ENCODE data around the gene TAF1D. TPM values are rescaled to one million over a fixed set of nuclear protein-coding genes. Genes with fewer than 3 reads are reported as not detected.
"Not testable (repeated sequence)": the region's sequence is repeated elsewhere in the genome, so short reads cannot be mapped to it uniquely, and the experiment has no call there.

Gene TAF1D
- total RNA-seq, 1 donor from 2014 or later = 151 TPM

GRCh38 chr11:93767018-93767417 lies 25.7 kb upstream of the TAF1D start:
- H3K9me3 Mint-ChIP-seq = no peaks in the 10 kb centered on the region
- no peak overlapping the region for H3K27ac Mint-ChIP-seq (ENCODE audit: unreplicated experiment)
- no peak overlapping the region for H3K4me3 Mint-ChIP-seq
- no peaks in the 10 kb centered on the region for H3K27me3 Mint-ChIP-seq (ENCODE audit: low read depth)
- TF ChIP-seq CTCF (conservative IDR thresholded peaks at IDR 0.05) = no peak
- no peak for DNase-seq (ENCODE audit: low read depth, low spot score)
- no peaks in the 10 kb centered on the region for H3K4me1 Mint-ChIP-seq
- H3K36me3 Mint-ChIP-seq (ENCODE audit: low read depth) = no peaks in the 10 kb centered on the region

GRCh38 chr11:93766504-93766903 lies 25.2 kb upstream of the TAF1D start:
- Mint-ChIP-seq H3K9me3 (no peaks in the 10 kb centered on the region), H3K36me3 (ENCODE audit: low read depth) (no peaks in the 10 kb centered on the region), H3K4me1 (no peaks in the 10 kb centered on the region), H3K27me3 (ENCODE audit: low read depth) (no peaks in the 10 kb centered on the region), H3K27ac (ENCODE audit: unreplicated experiment) (no peak overlapping the region), H3K4me3 (no peak overlapping the region)
- TF ChIP-seq CTCF (conservative IDR thresholded peaks at IDR 0.05) = no peak
- DNase-seq (ENCODE audit: low read depth, low spot score) = no peak

GRCh38 chr11:93765551-93765950 lies 24.3 kb upstream of the TAF1D start:
- H3K4me1 Mint-ChIP-seq = no peaks in the 10 kb centered on the region
- H3K4me3 Mint-ChIP-seq = no peak overlapping the region
- H3K27ac Mint-ChIP-seq (ENCODE audit: unreplicated experiment) = no peak overlapping the region
- no peak for TF ChIP-seq CTCF (conservative IDR thresholded peaks at IDR 0.05)
- H3K36me3 Mint-ChIP-seq (ENCODE audit: low read depth) = peaks cover 2% of the 10 kb centered on the region
- H3K9me3 Mint-ChIP-seq = no peaks in the 10 kb centered on the region
- DNase-seq (ENCODE audit: low read depth, low spot score) = no peak
- no peaks in the 10 kb centered on the region for H3K27me3 Mint-ChIP-seq (ENCODE audit: low read depth)

- no peaks in the 10 kb centered on the region for H3K27me3 Mint-ChIP-seq (ENCODE audit: low read depth)
- no peaks in the 10 kb centered on the region for H3K9me3 Mint-ChIP-seq
- no peak for TF ChIP-seq CTCF (conservative IDR thresholded peaks at IDR 0.05)
- no peak overlapping the region for H3K27ac Mint-ChIP-seq (ENCODE audit: unreplicated experiment)
- no peak overlapping the region for H3K4me3 Mint-ChIP-seq
- DNase-seq (ENCODE audit: low read depth, low spot score) = no peak
- H3K4me1 Mint-ChIP-seq = no peaks in the 10 kb centered on the region
- H3K36me3 Mint-ChIP-seq (ENCODE audit: low read depth) = peaks cover 9% of the 10 kb centered on the region
Measured at GRCh38 chr11:93761910-93762309, 20.6 kb upstream of the TAF1D start.

- peak overlapping the region; percentile 50 for H3K27ac Mint-ChIP-seq (ENCODE audit: unreplicated experiment)
- H3K27me3 Mint-ChIP-seq (ENCODE audit: low read depth); DNase-seq (ENCODE audit: low read depth, low spot score); H3K4me3 Mint-ChIP-seq; H3K4me1 Mint-ChIP-seq; H3K36me3 Mint-ChIP-seq (ENCODE audit: low read depth); H3K9me3 Mint-ChIP-seq: not testable (repeated sequence)
Measured at GRCh38 chr11:93759123-93759522, 17.8 kb upstream of the TAF1D start.

- no peak for TF ChIP-seq CTCF (conservative IDR thresholded peaks at IDR 0.05)
- no peaks in the 10 kb centered on the region for H3K27me3 Mint-ChIP-seq (ENCODE audit: low read depth)
- no peak for DNase-seq (ENCODE audit: low read depth, low spot score)
- no peak overlapping the region for H3K4me3 Mint-ChIP-seq
- no peaks in the 10 kb centered on the region for H3K9me3 Mint-ChIP-seq
- peaks cover 9% of the 10 kb centered on the region for H3K36me3 Mint-ChIP-seq (ENCODE audit: low read depth)
- no peak overlapping the region for H3K27ac Mint-ChIP-seq (ENCODE audit: unreplicated experiment)
- no peaks in the 10 kb centered on the region for H3K4me1 Mint-ChIP-seq
Measured at GRCh38 chr11:93757924-93758865, 16.9 kb upstream of the TAF1D start.
